ENCODE results near the gene PANX2. TPM values are rescaled to one million over a fixed set of nuclear protein-coding genes. Genes with fewer than 3 reads are reported as not detected.

Gene PANX2
- total and polyA plus RNA-seq, 2 donors (not counting 1 experiment from before 2014, with no cell fraction given), result 0.04 to 0.59 TPM

DNA sequence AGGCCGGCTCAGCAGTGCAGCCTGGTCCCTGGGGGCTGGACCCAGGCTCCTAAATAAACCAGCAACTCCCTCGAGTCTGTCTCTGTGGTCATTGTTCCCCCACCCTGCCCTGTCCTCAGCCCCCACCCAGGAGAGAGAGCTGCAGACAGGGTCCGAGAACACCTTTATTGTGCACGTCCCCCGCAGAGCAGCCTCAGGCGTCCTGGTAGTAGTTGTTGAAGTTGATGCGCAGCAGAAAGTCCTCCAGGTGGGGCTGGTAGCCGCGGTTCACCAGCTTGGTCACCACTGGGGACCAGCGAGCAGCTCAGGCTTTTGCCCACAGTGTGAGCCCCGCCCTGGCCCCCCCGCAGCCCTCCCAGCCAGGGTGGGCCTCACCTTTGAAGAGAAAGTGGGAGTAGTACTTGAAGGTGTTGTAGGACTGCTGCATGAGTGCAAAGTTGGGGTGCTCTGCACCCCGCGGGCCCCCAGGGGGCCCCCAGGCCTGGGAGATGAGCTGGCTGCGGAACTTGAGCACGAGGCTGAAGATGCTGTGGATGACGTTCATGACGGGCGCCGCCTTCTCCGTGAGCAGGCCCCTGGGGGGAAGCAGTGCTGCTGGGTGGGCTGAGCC lies 47.1 kb downstream of the PANX2 start:
- Histone ChIP-seq H3K27me3 (replicated peaks in 1 of 4; ENCODE audit: control extremely low read depth in 1 of 4, control insufficient read depth in 3 of 4, insufficient read depth in 4 of 4, low read length in 3 of 4) (no peaks in the 10 kb centered on the region), H4K20me1 (ENCODE audit: control insufficient read depth, insufficient read depth, low read length, poor library complexity, severe bottlenecking) (peaks cover 27% of the 10 kb centered on the region), H3K36me3 (replicated peaks in 1 of 2; ENCODE audit: control extremely low read depth in 1 of 2, control insufficient read depth in 1 of 2, extremely low read depth in 1 of 2, insufficient read depth in 2 of 2, low read length in 1 of 2) (peaks cover 0 to 76% of the 10 kb centered on the region in 2 experiments), H3K79me2 (ENCODE audit: control insufficient read depth, insufficient read depth, low read length) (peaks cover 6% of the 10 kb centered on the region), H3K4me1 (ENCODE audit: control insufficient read depth in 2 of 2, insufficient read depth in 2 of 2, low read length in 2 of 2) (no peaks in the 10 kb centered on the region), H2AFZ (ENCODE audit: insufficient read depth, low read depth, low read length, poor library complexity, severe bottlenecking) (no peak overlapping the region), H3K4me2 (replicated peaks; ENCODE audit: low read depth, low read length, poor library complexity, severe bottlenecking) (no peak overlapping the region), H3K27ac (ENCODE audit: low read length in 2 of 2) (no peak overlapping the region), H3K4me3 (ENCODE audit: control extremely low read depth in 1 of 5, extremely low read depth in 1 of 5, insufficient read depth in 1 of 5, low read depth in 2 of 5, low read length in 4 of 5) (no peak overlapping the region), H3K9me3 (ENCODE audit: control extremely low read depth in 1 of 3, control insufficient read depth in 2 of 3, insufficient read depth in 1 of 3, low read length in 2 of 3) (no peaks in the 10 kb centered on the region), H3K9ac (ENCODE audit: low read length) (no peak overlapping the region)
- Mint-ChIP-seq H3K9me3 (ENCODE audit: insufficient read depth) (no peaks in the 10 kb centered on the region), H3K27ac (peak overlapping the region; percentile 50), H3K27me3 (no peaks in the 10 kb centered on the region), H3K4me1 (peaks cover 4% of the 10 kb centered on the region), H3K4me3 (no peak overlapping the region)
- ATAC-seq (ENCODE audit: low read depth), result no peak
- WGBS (ENCODE audit: insufficient coverage), result 81% methylated on average over 20 of the region's 21 CpGs
- ChIA-PET CTCF (no interaction called here), POLR2A (no interaction called here)
- intact Hi-C loops (cut with micrococcal nuclease), result no loop called here
- DNase-seq, result no peak
- TF ChIP-seq EZH2 (IDR thresholded peaks at IDR 0.05; ENCODE audit: borderline replicate concordance, insufficient read depth, low read depth, low read length, poor library complexity, severe bottlenecking) (no peak), CTCF (IDR thresholded peaks at IDR 0.05) (no peak)

GRCh38 chr22:50218153-50218995 lies 47.8 kb downstream of the PANX2 start:
- intact Hi-C loops (cut with micrococcal nuclease), result no loop called here
- Histone ChIP-seq H3K4me3 (ENCODE audit: control extremely low read depth in 1 of 5, extremely low read depth in 1 of 5, insufficient read depth in 1 of 5, low read depth in 2 of 5, low read length in 4 of 5) (no peak overlapping the region), H4K20me1 (ENCODE audit: control insufficient read depth, insufficient read depth, low read length, poor library complexity, severe bottlenecking) (peaks cover 22% of the 10 kb centered on the region), H2AFZ (ENCODE audit: insufficient read depth, low read depth, low read length, poor library complexity, severe bottlenecking) (no peak overlapping the region), H3K9ac (ENCODE audit: low read length) (no peak overlapping the region), H3K27me3 (replicated peaks in 1 of 4; ENCODE audit: control extremely low read depth in 1 of 4, control insufficient read depth in 3 of 4, insufficient read depth in 4 of 4, low read length in 3 of 4) (no peaks in the 10 kb centered on the region), H3K27ac (ENCODE audit: low read length in 2 of 2) (no peak overlapping the region), H3K4me1 (ENCODE audit: control insufficient read depth in 2 of 2, insufficient read depth in 2 of 2, low read length in 2 of 2) (no peaks in the 10 kb centered on the region), H3K36me3 (replicated peaks in 1 of 2; ENCODE audit: control extremely low read depth in 1 of 2, control insufficient read depth in 1 of 2, extremely low read depth in 1 of 2, insufficient read depth in 2 of 2, low read length in 1 of 2) (peaks cover 0 to 75% of the 10 kb centered on the region in 2 experiments), H3K9me3 (ENCODE audit: control extremely low read depth in 1 of 3, control insufficient read depth in 2 of 3, insufficient read depth in 1 of 3, low read length in 2 of 3) (no peaks in the 10 kb centered on the region), H3K79me2 (ENCODE audit: control insufficient read depth, insufficient read depth, low read length) (no peaks in the 10 kb centered on the region), H3K4me2 (replicated peaks; ENCODE audit: low read depth, low read length, poor library complexity, severe bottlenecking) (no peak overlapping the region)
- CTCF ChIA-PET, result interaction anchor here (3.5 kb wide), 1 partner anchor 69 kb away, joined by 11 read pairs; no protein-coding TSS in a partner anchor
- Mint-ChIP-seq H3K27me3 (no peaks in the 10 kb centered on the region), H3K4me1 (peaks cover 2% of the 10 kb centered on the region), H3K9me3 (ENCODE audit: insufficient read depth) (no peaks in the 10 kb centered on the region), H3K4me3 (no peak overlapping the region), H3K27ac (no peak overlapping the region)
- WGBS (ENCODE audit: insufficient coverage), result 88% methylated on average over 43 of the region's 43 CpGs
- POLR2A ChIA-PET, result interaction anchor here (0.6 kb wide), 1 partner anchor 282 kb away, joined by 4 read pairs; no protein-coding TSS in a partner anchor
- ATAC-seq (ENCODE audit: low read depth) (no peak), DNase-seq (peak; percentile 34)
- TF ChIP-seq EZH2 (IDR thresholded peaks at IDR 0.05; ENCODE audit: borderline replicate concordance, insufficient read depth, low read depth, low read length, poor library complexity, severe bottlenecking) (no peak), CTCF (IDR thresholded peaks at IDR 0.05) (no peak)
